Sigmoid colon (tissue), 3 donors: ENCODE results near the gene PELI2.

ENCODE experiments used
- POLR2A ChIP-seq, 2 donors: fragments of 450-650 bp; IDR thresholded peaks; one replicate each; pipeline ENCODE4 v1.6.1; 2016; ENCODE audit warnings: antibody characterized with exemption in 2 of 2, mild to moderate bottlenecking in 2 of 2, moderate library complexity in 2 of 2
- TF ChIP-seq, protein P1 (sequence below), 4 experiments: fragments of 450-650 bp in 3 of 4; fragments of 200-600 bp in 1 of 4; IDR thresholded peaks; one replicate each; pipeline ENCODE4 v1.5.1; 2016 to 2019; ENCODE audit warnings: antibody characterized with exemption in 4 of 4, mild to moderate bottlenecking in 3 of 4, moderate library complexity in 2 of 4

GRCh38 chr14:56126637-56126913, 8.4 kb downstream of the PELI2 start:
- TF ChIP-seq, protein P1, sequence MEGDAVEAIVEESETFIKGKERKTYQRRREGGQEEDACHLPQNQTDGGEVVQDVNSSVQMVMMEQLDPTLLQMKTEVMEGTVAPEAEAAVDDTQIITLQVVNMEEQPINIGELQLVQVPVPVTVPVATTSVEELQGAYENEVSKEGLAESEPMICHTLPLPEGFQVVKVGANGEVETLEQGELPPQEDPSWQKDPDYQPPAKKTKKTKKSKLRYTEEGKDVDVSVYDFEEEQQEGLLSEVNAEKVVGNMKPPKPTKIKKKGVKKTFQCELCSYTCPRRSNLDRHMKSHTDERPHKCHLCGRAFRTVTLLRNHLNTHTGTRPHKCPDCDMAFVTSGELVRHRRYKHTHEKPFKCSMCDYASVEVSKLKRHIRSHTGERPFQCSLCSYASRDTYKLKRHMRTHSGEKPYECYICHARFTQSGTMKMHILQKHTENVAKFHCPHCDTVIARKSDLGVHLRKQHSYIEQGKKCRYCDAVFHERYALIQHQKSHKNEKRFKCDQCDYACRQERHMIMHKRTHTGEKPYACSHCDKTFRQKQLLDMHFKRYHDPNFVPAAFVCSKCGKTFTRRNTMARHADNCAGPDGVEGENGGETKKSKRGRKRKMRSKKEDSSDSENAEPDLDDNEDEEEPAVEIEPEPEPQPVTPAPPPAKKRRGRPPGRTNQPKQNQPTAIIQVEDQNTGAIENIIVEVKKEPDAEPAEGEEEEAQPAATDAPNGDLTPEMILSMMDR (IDR thresholded peaks at IDR 0.05), result no peak
- TF ChIP-seq POLR2A (IDR thresholded peaks at IDR 0.05), result no peak
